Measurements from ENCODE around the gene AP2A1.

Gene AP2A1

DNA sequence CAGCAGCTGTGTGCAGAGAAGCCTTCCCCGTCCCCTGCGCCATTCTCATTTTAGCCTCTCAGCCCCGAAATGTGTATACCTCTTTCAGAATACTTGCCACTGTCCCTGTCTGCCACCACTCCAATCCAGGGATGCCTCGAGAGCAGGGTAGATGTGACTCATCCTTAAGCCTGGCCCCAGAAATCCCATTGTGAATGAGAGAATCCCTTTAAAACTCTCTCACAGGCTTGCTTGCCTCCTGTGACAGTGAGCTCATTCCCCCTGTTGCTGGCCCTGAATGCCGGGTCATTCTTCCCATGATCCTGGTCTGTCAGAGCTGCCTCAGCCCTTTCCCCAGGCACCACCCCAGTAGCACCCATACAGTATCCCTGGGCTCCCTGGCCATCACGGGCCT is 9.6 kb downstream of the AP2A1 start:
- H3K27ac ChIP-seq (ENCODE audit: low read length) = no peak overlapping the region
- DNase-seq (ENCODE audit: low read depth, low spot score) = no peak
- H3K4me1 ChIP-seq (ENCODE audit: control insufficient read depth, insufficient read depth, low read length) = no peaks in the 10 kb centered on the region
- no CpG with 5 or more reads among the region's 6 CpGs for WGBS (ENCODE audit: insufficient coverage, insufficient read length)
- H3K36me3 ChIP-seq (ENCODE audit: control insufficient read depth, insufficient read depth, low read length) = no peaks in the 10 kb centered on the region
- no peak overlapping the region for H3K4me3 ChIP-seq (ENCODE audit: low read length)
- H3K27me3 ChIP-seq (ENCODE audit: control insufficient read depth, insufficient read depth, low read length) = no peaks in the 10 kb centered on the region
- H3K9me3 ChIP-seq (ENCODE audit: control insufficient read depth, insufficient read depth, low read length) = no peaks in the 10 kb centered on the region

GRCh38 chr19:49779731-49780555 is 13.1 kb downstream of the AP2A1 start:
- WGBS (ENCODE audit: insufficient coverage, insufficient read length) = no CpG with 5 or more reads among the region's 11 CpGs
- Histone ChIP-seq H3K36me3 (ENCODE audit: control insufficient read depth, insufficient read depth, low read length) (peaks cover 7% of the 10 kb centered on the region; the same call in 1 of the 2 replicates), H3K27me3 (ENCODE audit: control insufficient read depth, insufficient read depth, low read length) (no peaks in the 10 kb centered on the region), H3K27ac (ENCODE audit: low read length) (no peak overlapping the region), H3K9me3 (ENCODE audit: control insufficient read depth, insufficient read depth, low read length) (no peaks in the 10 kb centered on the region), H3K4me1 (ENCODE audit: control insufficient read depth, insufficient read depth, low read length) (no peaks in the 10 kb centered on the region), H3K4me3 (ENCODE audit: low read length) (no peak overlapping the region)
- DNase-seq (ENCODE audit: low read depth, low spot score) = no peak

- WGBS (ENCODE audit: insufficient coverage, insufficient read length) = no CpG with 5 or more reads among the region's 8 CpGs
- H3K27ac ChIP-seq (ENCODE audit: low read length) = no peak overlapping the region
- H3K4me3 ChIP-seq (ENCODE audit: low read length) = no peak overlapping the region
- peaks cover 7% of the 10 kb centered on the region; the same call in 1 of the 2 replicates for H3K36me3 ChIP-seq (ENCODE audit: control insufficient read depth, insufficient read depth, low read length)
- DNase-seq (ENCODE audit: low read depth, low spot score) = no peak
- H3K9me3 ChIP-seq (ENCODE audit: control insufficient read depth, insufficient read depth, low read length) = no peaks in the 10 kb centered on the region
- H3K27me3 ChIP-seq (ENCODE audit: control insufficient read depth, insufficient read depth, low read length) = no peaks in the 10 kb centered on the region
- H3K4me1 ChIP-seq (ENCODE audit: control insufficient read depth, insufficient read depth, low read length) = no peaks in the 10 kb centered on the region
Measured at GRCh38 chr19:49780861-49781260, 14.1 kb downstream of the AP2A1 start.

DNA sequence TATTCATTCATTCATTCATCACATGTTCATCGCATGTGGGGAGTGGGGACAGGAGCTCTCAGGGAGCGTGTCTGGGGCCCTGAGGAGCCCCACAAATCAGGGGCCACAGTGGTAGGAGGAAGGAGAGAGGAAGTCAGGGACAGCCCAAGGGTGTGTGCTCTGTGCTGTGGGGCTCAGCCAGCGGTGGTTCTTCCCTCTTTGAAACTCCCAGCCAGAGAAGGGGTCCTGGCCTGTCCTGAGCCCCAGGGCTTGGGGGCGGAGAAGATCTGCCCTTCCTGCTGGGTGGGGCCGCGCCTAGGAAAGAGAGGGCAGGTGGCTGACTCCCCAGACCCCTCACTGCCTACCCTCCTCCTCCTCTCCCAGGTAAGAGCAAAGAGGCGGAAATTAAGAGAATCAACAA is 14.6 kb downstream of the AP2A1 start:
- no peaks in the 10 kb centered on the region for H3K9me3 ChIP-seq (ENCODE audit: control insufficient read depth, insufficient read depth, low read length)
- no peak overlapping the region for H3K27ac ChIP-seq (ENCODE audit: low read length)
- no peaks in the 10 kb centered on the region for H3K4me1 ChIP-seq (ENCODE audit: control insufficient read depth, insufficient read depth, low read length)
- no peaks in the 10 kb centered on the region for H3K27me3 ChIP-seq (ENCODE audit: control insufficient read depth, insufficient read depth, low read length)
- H3K4me3 ChIP-seq (ENCODE audit: low read length) = no peak overlapping the region
- WGBS (ENCODE audit: insufficient coverage, insufficient read length) = no CpG with 5 or more reads among the region's 7 CpGs
- peaks cover 7% of the 10 kb centered on the region; the same call in 1 of the 2 replicates for H3K36me3 ChIP-seq (ENCODE audit: control insufficient read depth, insufficient read depth, low read length)
- DNase-seq (ENCODE audit: low read depth, low spot score) = no peak

- Histone ChIP-seq H3K4me1 (ENCODE audit: control insufficient read depth, insufficient read depth, low read length) (no peaks in the 10 kb centered on the region), H3K9me3 (ENCODE audit: control insufficient read depth, insufficient read depth, low read length) (no peaks in the 10 kb centered on the region), H3K27ac (ENCODE audit: low read length) (no peak overlapping the region), H3K27me3 (ENCODE audit: control insufficient read depth, insufficient read depth, low read length) (no peaks in the 10 kb centered on the region), H3K36me3 (ENCODE audit: control insufficient read depth, insufficient read depth, low read length) (peaks cover 7% of the 10 kb centered on the region; the same call in 1 of the 2 replicates), H3K4me3 (ENCODE audit: low read length) (no peak overlapping the region)
- no peak for DNase-seq (ENCODE audit: low read depth, low spot score)
- no CpG with 5 or more reads among the region's 18 CpGs for WGBS (ENCODE audit: insufficient coverage, insufficient read length)
Measured at GRCh38 chr19:49782515-49782914, 15.7 kb downstream of the AP2A1 start.

- no peak for DNase-seq (ENCODE audit: low read depth, low spot score)
- WGBS (ENCODE audit: insufficient coverage, insufficient read length) = no CpG with 5 or more reads among the region's 9 CpGs
Measured at GRCh38 chr19:49786376-49786820, 19.6 kb downstream of the AP2A1 start.

DNA sequence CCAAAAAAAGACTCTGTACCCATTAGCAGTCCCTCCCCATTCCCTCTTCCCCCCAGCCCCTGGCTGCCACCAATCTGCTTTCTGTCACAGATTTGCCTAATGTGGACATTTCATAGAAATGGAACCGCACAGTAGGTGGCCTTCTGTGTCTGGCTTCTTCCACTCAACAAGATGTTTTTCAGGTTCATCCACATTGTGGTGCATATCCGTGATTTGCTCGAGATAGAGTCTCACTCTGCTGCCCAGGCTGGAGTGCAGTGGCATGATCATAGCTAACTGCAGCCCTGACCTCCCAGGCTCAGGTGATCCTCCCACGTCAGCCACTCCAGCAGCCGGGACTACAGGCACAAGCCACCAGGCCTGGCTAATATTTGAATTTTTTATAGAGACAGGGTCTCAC is 20.9 kb downstream of the AP2A1 start:
- Histone ChIP-seq H3K27me3 (ENCODE audit: control insufficient read depth, insufficient read depth, low read length) (no peaks in the 10 kb centered on the region), H3K9me3 (ENCODE audit: control insufficient read depth, insufficient read depth, low read length) (no peaks in the 10 kb centered on the region), H3K36me3 (ENCODE audit: control insufficient read depth, insufficient read depth, low read length) (peaks cover 10% of the 10 kb centered on the region), H3K4me1 (ENCODE audit: control insufficient read depth, insufficient read depth, low read length) (no peaks in the 10 kb centered on the region), H3K27ac (ENCODE audit: low read length) (no peak overlapping the region), H3K4me3 (ENCODE audit: low read length) (no peak overlapping the region)
- no peak for DNase-seq (ENCODE audit: low read depth, low spot score)
- no CpG with 5 or more reads among the region's 5 CpGs for WGBS (ENCODE audit: insufficient coverage, insufficient read length)

More at GRCh38 chr19:49786376-49786820, 19.6 kb downstream of the AP2A1 start:
- Histone ChIP-seq H3K4me3 (ENCODE audit: low read length) (no peak overlapping the region), H3K27ac (ENCODE audit: low read length) (no peak overlapping the region), H3K4me1 (ENCODE audit: control insufficient read depth, insufficient read depth, low read length) (no peaks in the 10 kb centered on the region), H3K36me3 (ENCODE audit: control insufficient read depth, insufficient read depth, low read length) (peaks cover 8% of the 10 kb centered on the region; the same call in 1 of the 2 replicates), H3K9me3 (ENCODE audit: control insufficient read depth, insufficient read depth, low read length) (no peaks in the 10 kb centered on the region), H3K27me3 (ENCODE audit: control insufficient read depth, insufficient read depth, low read length) (no peaks in the 10 kb centered on the region)

GRCh38 chr19:49788857-49789256 is 22.1 kb downstream of the AP2A1 start:
- Histone ChIP-seq H3K27me3 (ENCODE audit: control insufficient read depth, insufficient read depth, low read length) (no peaks in the 10 kb centered on the region), H3K4me3 (ENCODE audit: low read length) (no peak overlapping the region), H3K36me3 (ENCODE audit: control insufficient read depth, insufficient read depth, low read length) (peaks cover 10% of the 10 kb centered on the region), H3K27ac (ENCODE audit: low read length) (no peak overlapping the region), H3K4me1 (ENCODE audit: control insufficient read depth, insufficient read depth, low read length) (no peaks in the 10 kb centered on the region), H3K9me3 (ENCODE audit: control insufficient read depth, insufficient read depth, low read length) (no peaks in the 10 kb centered on the region)
- no peak for DNase-seq (ENCODE audit: low read depth, low spot score)
- WGBS (ENCODE audit: insufficient coverage, insufficient read length) = no CpG with 5 or more reads among the region's 10 CpGs

DNA sequence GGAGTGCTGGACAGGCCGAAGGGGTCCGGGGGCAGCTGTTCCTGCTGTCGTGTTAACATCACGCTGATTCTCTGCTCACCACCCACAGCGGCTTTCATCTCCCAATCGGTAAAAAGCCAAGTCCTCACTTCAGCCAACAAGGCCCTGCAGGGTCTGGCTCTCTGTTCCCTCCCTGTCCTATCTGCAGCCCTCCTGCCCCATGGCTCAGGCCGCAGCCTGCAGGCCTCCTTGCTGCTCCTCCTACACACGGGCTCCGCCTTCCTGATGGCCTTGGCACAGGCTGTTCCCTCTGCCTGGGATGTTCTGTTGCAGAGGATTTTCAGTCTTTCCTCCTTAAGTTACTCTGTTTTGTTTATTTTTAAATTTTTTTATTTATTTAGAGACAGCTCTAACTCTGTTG is 24.1 kb downstream of the AP2A1 start:
- H3K36me3 ChIP-seq (ENCODE audit: control insufficient read depth, insufficient read depth, low read length) = peaks cover 12% of the 10 kb centered on the region

DNA sequence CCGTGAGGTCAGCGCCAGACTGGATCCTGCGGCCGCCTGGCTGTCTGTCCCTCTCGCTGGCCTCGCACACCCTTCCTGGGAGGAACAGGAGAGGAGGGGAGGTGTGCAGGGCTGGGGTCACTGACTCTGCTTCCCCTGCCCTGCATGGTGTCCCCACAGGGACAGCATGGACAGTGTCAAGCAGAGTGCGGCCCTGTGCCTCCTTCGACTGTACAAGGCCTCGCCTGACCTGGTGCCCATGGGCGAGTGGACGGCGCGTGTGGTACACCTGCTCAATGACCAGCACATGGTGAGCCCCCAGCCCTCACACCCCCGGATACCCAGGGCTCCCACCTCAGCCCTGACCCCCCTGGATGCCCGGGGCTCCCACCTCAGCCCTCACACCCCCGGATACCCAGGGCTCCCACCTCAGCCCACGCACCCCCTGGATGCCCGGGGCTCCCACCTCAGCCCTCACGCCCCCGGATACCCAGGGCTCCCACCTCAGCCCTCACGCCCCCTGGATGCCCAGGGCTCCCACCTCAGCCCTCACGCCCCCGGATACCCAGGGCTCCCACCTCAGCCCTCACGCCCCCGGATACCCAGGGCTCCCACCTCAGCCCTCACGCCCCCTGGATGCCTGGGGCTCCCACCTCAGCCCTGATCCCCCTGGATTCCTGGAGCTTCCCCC is 25.1 kb downstream of the AP2A1 start:
- H3K9me3 ChIP-seq (ENCODE audit: control insufficient read depth, insufficient read depth, low read length) = no peaks in the 10 kb centered on the region
- H3K27ac ChIP-seq (ENCODE audit: low read length) = no peak overlapping the region
- no peaks in the 10 kb centered on the region for H3K4me1 ChIP-seq (ENCODE audit: control insufficient read depth, insufficient read depth, low read length)
- H3K4me3 ChIP-seq (ENCODE audit: low read length) = no peak overlapping the region
- H3K27me3 ChIP-seq (ENCODE audit: control insufficient read depth, insufficient read depth, low read length) = no peaks in the 10 kb centered on the region
- DNase-seq (ENCODE audit: low read depth, low spot score) = no peak
- no CpG with 5 or more reads among the region's 26 CpGs for WGBS (ENCODE audit: insufficient coverage, insufficient read length)
- H3K36me3 ChIP-seq (ENCODE audit: control insufficient read depth, insufficient read depth, low read length) = peaks cover 21% of the 10 kb centered on the region

More for the DNA sequence above, 24.1 kb downstream of the AP2A1 start:
- no peaks in the 10 kb centered on the region for H3K27me3 ChIP-seq (ENCODE audit: control insufficient read depth, insufficient read depth, low read length)
- H3K4me1 ChIP-seq (ENCODE audit: control insufficient read depth, insufficient read depth, low read length) = no peaks in the 10 kb centered on the region
- no peak overlapping the region for H3K4me3 ChIP-seq (ENCODE audit: low read length)
- no peak for DNase-seq (ENCODE audit: low read depth, low spot score)
- WGBS (ENCODE audit: insufficient coverage, insufficient read length) = no CpG with 5 or more reads among the region's 9 CpGs
- H3K9me3 ChIP-seq (ENCODE audit: control insufficient read depth, insufficient read depth, low read length) = no peaks in the 10 kb centered on the region
- H3K27ac ChIP-seq (ENCODE audit: low read length) = no peak overlapping the region

Measured in iPS DF 6.9 (cell line).